HepG2 (cell line): ENCODE results near the gene SEMA7A. TPM values are rescaled to one million over a fixed set of nuclear protein-coding genes. Genes with fewer than 3 reads are reported as not detected.

ENCODE experiments used
- ATAC-seq: fragments of 200-7000 bp; cut with Tn5 transposase; 3 replicates; pipeline ENCODE4 v1.9.1; 2020; ENCODE audit warnings: mild to moderate bottlenecking, moderate library complexity
- BruUV-seq: library from RNA; stranded (reverse); fragments of 400-500 nt; replicated peaks from 2 replicates; lab custom pipeline; 2021; lab: Mats Ljungman, UMichigan
- CTCF ChIA-PET: fragments of 300-600 bp; formaldehyde crosslinking; extraction: SDS; loops from one replicate; lab custom pipeline; 2021; ENCODE audit warnings: low total read pairs, inconsistent platforms, low intra/inter-chr PET ratio; lab: Yijun Ruan, JAX
- POLR2A ChIA-PET: fragments of 350-600 bp; sonication (Branson Sonifier 250); formaldehyde crosslinking; loops from one replicate; lab custom pipeline; 2020; ENCODE audit warnings: antibody characterized with exemption, inconsistent platforms; lab: Yijun Ruan, JAX
- DNase-seq: peaks from one replicate; pipeline ENCODE4 v3.0.0-alpha.2; 2015; ENCODE audit warnings: low spot score
- FAIRE-seq: peaks from 3 replicates; lab custom pipeline; 2011; peaks lifted over from hg19 to GRCh38; lab: Jason Lieb, UNC
- H2AFZ ChIP-seq: one replicate; pipeline ENCODE4 v1.6.1; 2011; ENCODE audit warnings: low read length, inconsistent platforms
- H3K27ac ChIP-seq: fragments of 300-600 bp; 3 replicates; pipeline ENCODE4 v1.8.0; 2011; ENCODE audit warnings: mixed run types, mild to moderate bottlenecking, mixed read lengths, low read length, inconsistent platforms; ENCODE audit not compliant: insufficient read depth; ENCODE audit errors: extremely low read length
- H3K27me3 ChIP-seq, 2 experiments: fragments of 200-600 bp in 1 of 2; 2 replicates in 1 of 2; 3 replicates in 1 of 2; pipeline versions ENCODE4 v1.6.0 to v1.8.0; 2011; ENCODE audit warnings: low read length in 2 of 2, mild to moderate bottlenecking in 2 of 2, moderate library complexity in 2 of 2, inconsistent platforms in 1 of 2; ENCODE audit not compliant: insufficient read depth in 2 of 2, control insufficient read depth in 1 of 2
- H3K36me3 ChIP-seq, 2 experiments: fragments of 200-600 bp in 1 of 2; replicated peaks in 1 of 2; 2 replicates in 1 of 2; 3 replicates in 1 of 2; pipeline versions ENCODE4 v1.5.1 to v1.8.0; 2011; ENCODE audit warnings: low read length in 2 of 2, inconsistent platforms in 1 of 2; ENCODE audit not compliant: insufficient read depth in 2 of 2, control insufficient read depth in 1 of 2
- H3K4me1 ChIP-seq: 2 replicates; pipeline ENCODE4 v1.5.1; 2012; ENCODE audit warnings: low read length, inconsistent platforms; ENCODE audit not compliant: insufficient read depth
- H3K4me2 ChIP-seq: 2 replicates; pipeline ENCODE4 v1.6.0; 2011; ENCODE audit warnings: low read depth, low read length, inconsistent platforms
- H3K4me3 ChIP-seq, 3 experiments: fragments of 200-600 bp in 1 of 3; sonication (generic), shearing (Covaris generic) in 1 of 3; replicated peaks in 1 of 3; 2 replicates each; pipeline ENCODE4 v1.5.1; 2011 to 2016; ENCODE audit warnings: low read length in 3 of 3, inconsistent platforms in 2 of 3, low read depth in 2 of 3, mild to moderate bottlenecking in 2 of 3, control low read depth in 1 of 3, mixed read lengths in 1 of 3; ENCODE audit not compliant: insufficient read depth in 1 of 3
- H3K79me2 ChIP-seq: one replicate; pipeline ENCODE4 v1.6.1; 2011; ENCODE audit warnings: low read length, inconsistent platforms; ENCODE audit not compliant: insufficient read depth
- H3K9ac ChIP-seq: 2 replicates; pipeline ENCODE4 v1.6.0; 2011; ENCODE audit warnings: mild to moderate bottlenecking, low read depth, low read length, inconsistent platforms; ENCODE audit not compliant: insufficient read depth
- H3K9me3 ChIP-seq: 2 replicates; pipeline ENCODE4 v1.5.1; 2012; ENCODE audit warnings: mild to moderate bottlenecking, low read length
- H4K20me1 ChIP-seq: 2 replicates; pipeline ENCODE4 v1.6.0; 2011; ENCODE audit warnings: inconsistent platforms, mild to moderate bottlenecking, low read length, moderate library complexity; ENCODE audit not compliant: insufficient read depth
- ARHGAP35 ChIP-seq: sonication (generic); formaldehyde crosslinking; IDR thresholded peaks from 2 replicates; pipeline ENCODE4 v1.9.0; 2022; ENCODE audit warnings: mild to moderate bottlenecking, inconsistent platforms, moderate library complexity, missing genetic modification reagents, borderline replicate concordance
- CCDC6 ChIP-seq: sonication (generic); formaldehyde crosslinking; IDR thresholded peaks from 2 replicates; pipeline ENCODE4 v1.8.1; 2022; ENCODE audit warnings: mild to moderate bottlenecking, missing genetic modification reagents, moderate library complexity
- HDAC2 ChIP-seq: sonication (generic); formaldehyde crosslinking; IDR thresholded peaks from 2 replicates; pipeline ENCODE4 v1.4.0; 2020; ENCODE audit warnings: missing genetic modification reagents
- HIC2 ChIP-seq: sonication (generic); formaldehyde crosslinking; IDR thresholded peaks from 2 replicates; pipeline ENCODE4 v1.9.0; 2022; ENCODE audit warnings: low read depth, missing genetic modification reagents
- IKZF5 ChIP-seq: IDR thresholded peaks from 2 replicates; pipeline ENCODE4 v1.6.1; 2018; ENCODE audit warnings: missing genetic modification reagents, mild to moderate bottlenecking, missing compliant biosample characterization
- MED1 ChIP-seq: sonication (generic); formaldehyde crosslinking; IDR thresholded peaks from 2 replicates; pipeline ENCODE4 v1.4.0; 2020; ENCODE audit warnings: missing genetic modification reagents
- NCOA2 ChIP-seq: sonication (generic); formaldehyde crosslinking; IDR thresholded peaks from 2 replicates; pipeline ENCODE4 v1.8.0; 2022; ENCODE audit warnings: inconsistent platforms
- RARA ChIP-seq: IDR thresholded peaks from 2 replicates; pipeline ENCODE4 v1.6.1; 2016; ENCODE audit warnings: missing genetic modification reagents, missing compliant biosample characterization
- ZBTB33 ChIP-seq: sonication (generic); formaldehyde crosslinking; IDR thresholded peaks from 2 replicates; pipeline ENCODE4 v1.4.0; 2020; ENCODE audit warnings: missing genetic modification reagents
- ZMYM3 ChIP-seq: sonication (generic); formaldehyde crosslinking; IDR thresholded peaks from 2 replicates; pipeline ENCODE4 v1.5.1; 2020; ENCODE audit warnings: mild to moderate bottlenecking, missing genetic modification reagents
- ZNF180 ChIP-seq: sonication (generic); formaldehyde crosslinking; IDR thresholded peaks from 2 replicates; pipeline ENCODE4 v1.4.0; 2020; ENCODE audit warnings: low read depth, missing genetic modification reagents, borderline replicate concordance
- ZNF709 ChIP-seq: sonication (generic); formaldehyde crosslinking; IDR thresholded peaks from 2 replicates; pipeline ENCODE4 v1.5.0; 2020; ENCODE audit warnings: mild to moderate bottlenecking, missing genetic modification reagents
- WGBS: methylation state at CpG from one replicate; pipeline ENCODE4 v1.1.6; 2017; ENCODE audit warnings: low lambda C conversion rate; 5-methylcytosine and 5-hydroxymethylcytosine counted together
- in situ Hi-C: cut with HindIII; loops from 2 replicates; pipeline ENCODE4 v1.10.0; 2017; ENCODE audit warnings: low pct_unique_long_range_greater_than_20kb; ENCODE audit not compliant: extremely low pct_ligation_motif_present
- intact Hi-C: fragments of 100-400 bp; cut with micrococcal nuclease; formaldehyde crosslinking; loops from one replicate; pipeline ENCODE4 v1.10.0; 2022; ENCODE audit not compliant: unreplicated experiment
- polyA plus RNA-seq, 8 experiments: library from polyadenylated mRNA; depleted of rRNA in 3 of 8; stranded (reverse) in 7 of 8; unstranded in 1 of 8; fragments of >200 nt; fragmentation: Illumina TruSeq in 4 of 8; extraction: Trizol in 4 of 8; gene quantifications; 2 replicates each; pipeline versions ENCODE4 v1.2.1 to v1.2.3, GENCODE V29; 2011 to 2016; ENCODE audit warnings: low read depth in 4 of 8, missing spikeins in 1 of 8, mixed read lengths in 1 of 8; ENCODE audit not compliant: insufficient read depth in 1 of 8
- total RNA-seq, 5 experiments: library from RNA; depleted of rRNA; stranded (reverse); fragments of >200 nt; fragmentation: Illumina TruSeq; extraction: Trizol; gene quantifications; 2 replicates each; pipeline ENCODE4 v1.2.3, GENCODE V29; 2016; ENCODE audit warnings: low read depth in 1 of 5

Gene SEMA7A
- total and polyA plus RNA-seq, 2 of the 13 experiments (the other 11 are each of a cell fraction or from before 2014, with no cell fraction given) = 9.0 to 15.8 TPM

- TF ChIP-seq ZNF180 (CRISPR knock-in tag) = no peak
- TF ChIP-seq ZMYM3 = no peak
Observed at GRCh38 chr15:74445816-74446763, 12.3 kb upstream of the SEMA7A start (continued).

GRCh38 chr15:74444106-74445062, 10.6 kb upstream of the SEMA7A start:
- CTCF ChIA-PET = no interaction called here
- ATAC-seq (no peak), DNase-seq (peak; percentile 74), FAIRE-seq (peak; percentile 37)
- Histone ChIP-seq H3K4me2 (peak overlapping the region; percentile 64), H4K20me1 (no peaks in the 10 kb centered on the region), H3K36me3 (peaks cover 5 to 27% of the 10 kb centered on the region in 2 experiments; a peak in 4 of 5 replicates), H3K27ac (peak overlapping the region; percentile 97), H3K79me2 (no peaks in the 10 kb centered on the region), H3K9me3 (no peaks in the 10 kb centered on the region), H3K4me1 (peaks cover 86% of the 10 kb centered on the region), H3K4me3 (peak overlapping the region in 1 of 3 experiments; percentile 31; a peak in 2 of 6 replicates), H3K9ac (peak overlapping the region; percentile 62), H3K27me3 (no peaks in the 10 kb centered on the region), H2AFZ (no peak overlapping the region)
- in situ Hi-C loops = no loop called here
- intact Hi-C loops = loop anchor here (5.0 kb wide), 1 partner anchor 173 kb away; the partner anchor contains the start of gene CLK3
- POLR2A ChIA-PET = interaction anchor here (1.0 to 9.6 kb wide), 9 partner anchors 13 to 170 kb away, joined by 3 to 357 read pairs (median 21); partner anchors contain the start of genes ARID3B, SEMA7A and UBL7
- no TSS peak for BruUV-seq
- 28% methylated on average over 8 of the region's 8 CpGs for WGBS
- TF ChIP-seq NCOA2 (peak; percentile 60), HIC2 (CRISPR knock-in tag) (peak; percentile 61; the same call in 1 of the 2 replicates), CCDC6 (no peak), RARA (CRISPR knock-in tag) (peak; percentile 80), HDAC2 (CRISPR knock-in tag) (peak; percentile 52), ZNF709 (no peak), MED1 (CRISPR knock-in tag) (peak; percentile 75), IKZF5 (CRISPR knock-in tag) (0 out of 2 replicates have a peak, but pooled peaks have one; percentile 31), ZBTB33 (CRISPR knock-in tag) (no peak), ARHGAP35 (CRISPR knock-in tag) (no peak)
